C1 segment of cervical spinal cord (tissue), 14 donors: ENCODE results near the gene FMNL1.
A peak's percentile ranks its signal among the peaks of the same experiment; 100 is the strongest.

ENCODE experiments used
- DNase-seq, 14 donors: peaks; one replicate each; lab custom pipeline; 2025; lab: John Stamatoyannopoulos, UW

The FMNL1 gene

DNA sequence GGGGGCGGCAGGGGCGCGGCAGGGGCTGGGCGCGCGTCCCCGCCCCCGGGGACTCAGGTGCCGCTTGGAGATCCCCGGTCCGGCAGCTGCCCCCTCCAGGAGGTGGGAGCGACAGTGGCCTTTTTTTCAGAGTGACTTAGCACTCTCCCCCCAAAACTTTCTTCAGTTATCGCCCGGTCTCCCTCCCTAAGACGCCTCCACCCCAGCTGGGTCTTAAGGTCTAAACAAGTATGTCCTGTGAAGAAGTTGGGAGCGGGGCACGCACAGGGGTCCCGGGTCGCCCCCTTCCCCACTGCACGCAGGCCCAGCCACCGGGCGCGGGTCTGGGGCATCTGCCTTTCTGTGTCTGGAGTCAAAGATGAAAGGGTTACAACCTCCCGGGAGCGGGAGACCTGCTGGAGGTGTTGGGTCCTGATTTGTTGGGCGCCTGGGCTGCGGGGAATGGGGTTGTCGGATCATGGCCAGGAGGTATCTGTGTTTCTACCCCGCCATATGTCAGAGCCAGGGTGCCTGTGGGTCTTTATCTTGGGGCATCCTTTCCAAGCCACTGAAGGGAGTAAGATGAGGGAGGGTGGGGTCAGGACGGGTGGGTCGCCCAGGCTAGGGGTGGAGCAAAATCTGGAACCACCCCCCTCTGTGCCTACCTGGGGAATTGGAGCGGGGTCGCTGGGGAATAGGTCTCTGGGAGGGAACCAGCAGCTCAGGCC, 757 bp downstream of the FMNL1 start:
- no peak for DNase-seq

DNA sequence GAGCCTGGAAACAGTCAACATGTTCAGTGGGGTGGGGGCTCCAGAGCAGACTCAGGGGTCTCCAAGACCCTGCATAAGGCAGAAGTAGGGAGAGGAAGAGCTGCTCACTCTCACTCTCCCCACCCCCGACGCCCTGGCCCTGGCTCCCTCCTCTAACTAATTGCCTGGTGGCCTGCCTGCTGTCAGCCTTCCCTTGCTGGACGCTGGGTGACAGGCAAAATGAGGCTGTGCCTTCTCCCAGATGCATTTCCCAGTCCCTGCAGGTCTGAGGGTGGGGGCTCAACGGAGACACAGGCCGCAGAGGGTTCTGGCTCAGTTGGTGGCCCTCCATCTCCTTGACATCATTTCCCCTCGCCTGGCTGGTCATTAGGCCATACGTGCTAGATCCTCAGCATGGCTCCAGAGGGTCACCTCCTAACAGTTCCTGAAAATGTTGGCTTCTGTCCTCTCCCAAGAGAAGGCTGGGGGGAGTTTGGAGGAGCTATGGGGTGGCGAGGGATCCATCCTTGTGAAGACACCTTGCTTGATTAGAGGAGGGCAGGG, 1.4 kb downstream of the FMNL1 start:
- DNase-seq, result no peak

DNA sequence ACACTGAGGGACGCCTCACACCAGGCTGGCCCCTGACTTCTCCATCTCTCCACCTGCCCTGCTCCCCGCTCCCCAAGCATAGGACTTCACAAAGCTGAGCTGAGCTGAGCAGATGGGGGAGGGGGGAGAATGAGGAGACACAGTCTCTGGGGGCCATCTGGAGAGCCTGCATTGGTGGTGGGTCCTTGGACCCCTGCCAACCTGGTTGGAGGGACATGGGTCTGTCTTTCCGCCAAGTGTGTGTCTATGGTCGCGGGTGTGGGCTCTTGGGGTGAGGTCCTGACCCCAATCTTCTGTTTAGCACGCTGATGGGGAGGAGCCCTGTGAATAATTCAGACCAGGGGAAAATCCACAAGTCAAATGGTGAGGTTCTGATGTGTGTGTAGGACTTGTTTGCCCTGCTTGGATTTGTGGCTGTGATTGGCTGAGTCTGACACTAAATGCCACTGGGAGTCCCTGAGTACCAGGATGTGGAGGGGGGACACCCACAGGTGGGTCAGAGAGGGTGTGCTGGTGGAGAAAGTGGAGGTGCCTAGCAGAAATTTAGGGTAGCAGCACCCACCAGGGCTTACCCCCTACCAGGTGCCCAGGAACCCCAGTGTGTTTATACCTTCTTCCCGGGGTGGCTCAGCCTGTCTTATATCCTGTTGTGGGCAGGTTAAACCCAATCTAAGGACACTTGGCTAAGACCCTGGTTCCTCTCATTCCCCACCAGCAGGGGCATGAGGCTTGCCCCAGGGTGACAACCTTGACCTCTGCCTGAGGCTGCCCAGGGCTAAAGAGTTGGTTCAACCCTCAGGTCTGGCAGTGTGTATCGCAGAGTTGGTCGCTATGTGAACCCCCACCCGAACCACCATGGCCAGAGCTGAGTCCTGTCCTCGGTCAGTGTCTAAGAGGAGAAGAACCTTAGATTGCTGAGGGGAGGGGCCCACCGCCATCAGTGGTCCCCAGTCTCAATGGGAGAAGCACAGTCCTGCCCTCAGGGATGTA, 2.1 kb downstream of the FMNL1 start:
- no peak for DNase-seq

DNA sequence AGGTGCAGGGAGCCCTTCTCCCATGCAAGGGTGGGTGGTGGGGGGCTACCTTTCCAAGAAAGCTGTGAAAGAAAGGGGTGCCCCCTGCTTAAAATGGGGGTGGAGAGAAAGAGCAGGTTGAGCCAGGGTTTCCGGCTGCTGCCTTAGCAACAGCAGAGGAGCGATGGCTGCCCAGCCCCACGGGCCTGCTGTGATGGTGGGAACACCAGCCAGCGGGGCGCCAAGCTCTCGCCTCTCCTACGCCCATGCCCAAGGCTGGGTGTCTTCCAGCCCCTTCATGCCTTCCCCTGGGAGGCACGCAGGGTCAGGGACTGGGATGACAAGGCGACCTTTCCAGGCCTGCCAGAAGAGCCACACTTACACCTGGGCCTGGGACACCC, 3.0 kb downstream of the FMNL1 start:
- no peak for DNase-seq

DNA sequence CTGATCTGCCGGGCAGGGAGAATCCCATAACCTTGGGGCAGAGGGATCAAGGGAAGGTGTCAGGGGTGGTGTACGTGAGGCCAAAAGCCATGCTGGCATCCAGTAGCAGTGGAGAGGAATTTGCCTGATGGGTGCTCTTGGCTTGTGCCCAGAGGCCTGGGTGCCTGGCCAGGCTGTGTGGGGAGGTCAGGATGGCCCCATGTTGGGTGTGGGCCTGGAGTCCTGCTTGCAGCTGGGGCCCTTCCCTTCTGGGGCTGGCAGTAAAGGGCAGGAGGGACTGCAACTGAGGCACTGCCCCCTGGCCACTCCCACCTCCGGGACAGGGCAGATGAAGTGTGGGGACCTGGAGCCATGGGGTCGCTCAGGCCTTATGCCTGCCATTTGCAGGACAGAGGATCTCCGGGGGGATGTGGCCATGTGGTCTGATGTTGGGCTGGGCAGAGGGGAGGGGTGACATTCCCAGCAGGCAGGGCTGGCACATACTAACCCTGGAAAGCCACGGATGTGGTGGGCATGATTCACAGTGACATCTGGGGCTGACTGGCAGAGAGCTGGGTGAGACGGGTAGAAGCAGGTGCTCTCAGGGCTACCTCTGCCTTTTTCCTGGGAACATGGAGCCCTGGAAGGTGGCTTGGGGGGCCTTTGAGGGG, 3.5 kb downstream of the FMNL1 start:
- peak in 1 of 14 donors; percentile 31 for DNase-seq

DNA sequence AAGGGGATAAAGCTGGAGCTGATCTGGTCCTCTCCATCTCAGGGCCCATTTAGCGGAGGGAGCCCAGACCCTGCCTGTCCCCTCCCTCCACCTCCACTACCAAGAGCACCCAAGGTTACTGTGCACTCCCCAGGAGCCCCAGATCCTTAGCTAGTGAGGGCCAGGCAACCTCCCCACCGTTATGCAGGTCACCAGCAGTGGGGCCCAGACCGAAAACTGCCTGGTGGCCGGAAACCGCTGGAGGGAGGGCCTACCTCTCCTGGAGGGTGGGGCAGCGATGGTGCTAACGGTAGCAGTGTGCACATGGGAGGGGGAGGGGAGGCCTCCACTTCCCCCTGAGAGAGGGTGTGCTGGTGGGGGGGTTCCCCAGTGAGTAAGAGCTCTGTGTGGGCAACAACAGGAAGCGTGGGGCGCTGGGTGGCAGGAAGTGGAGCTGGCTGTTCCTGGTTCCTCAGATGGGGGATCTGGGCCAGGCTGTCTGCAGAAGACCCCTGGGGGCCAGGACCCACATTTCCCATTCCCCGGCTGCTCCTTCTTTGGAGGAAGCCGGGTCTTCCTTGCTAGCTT, 4.4 kb downstream of the FMNL1 start:
- peak in 8 of 14 donors; percentile 30 to 69 (median 53) for DNase-seq

DNA sequence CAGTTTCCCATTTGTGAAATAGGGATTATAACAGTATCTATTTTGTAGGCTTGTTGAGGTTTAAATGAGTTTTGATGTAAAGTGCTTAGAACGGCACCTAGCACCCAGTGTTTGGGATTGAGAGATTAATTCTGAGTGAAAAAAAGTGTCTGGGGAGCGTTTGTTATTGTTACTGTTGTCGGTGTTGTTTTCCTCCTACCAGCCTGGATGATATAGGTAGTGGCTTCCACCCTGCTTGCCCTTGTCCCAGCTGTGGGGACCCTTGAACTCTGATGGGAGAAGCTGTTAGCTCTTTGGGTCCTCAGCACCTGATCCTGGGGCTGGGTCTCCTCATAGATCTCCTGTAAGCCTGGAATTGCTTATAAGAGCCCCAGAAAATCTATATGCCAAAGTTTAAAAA, 4.9 kb downstream of the FMNL1 start:
- DNase-seq, result no peak

DNA sequence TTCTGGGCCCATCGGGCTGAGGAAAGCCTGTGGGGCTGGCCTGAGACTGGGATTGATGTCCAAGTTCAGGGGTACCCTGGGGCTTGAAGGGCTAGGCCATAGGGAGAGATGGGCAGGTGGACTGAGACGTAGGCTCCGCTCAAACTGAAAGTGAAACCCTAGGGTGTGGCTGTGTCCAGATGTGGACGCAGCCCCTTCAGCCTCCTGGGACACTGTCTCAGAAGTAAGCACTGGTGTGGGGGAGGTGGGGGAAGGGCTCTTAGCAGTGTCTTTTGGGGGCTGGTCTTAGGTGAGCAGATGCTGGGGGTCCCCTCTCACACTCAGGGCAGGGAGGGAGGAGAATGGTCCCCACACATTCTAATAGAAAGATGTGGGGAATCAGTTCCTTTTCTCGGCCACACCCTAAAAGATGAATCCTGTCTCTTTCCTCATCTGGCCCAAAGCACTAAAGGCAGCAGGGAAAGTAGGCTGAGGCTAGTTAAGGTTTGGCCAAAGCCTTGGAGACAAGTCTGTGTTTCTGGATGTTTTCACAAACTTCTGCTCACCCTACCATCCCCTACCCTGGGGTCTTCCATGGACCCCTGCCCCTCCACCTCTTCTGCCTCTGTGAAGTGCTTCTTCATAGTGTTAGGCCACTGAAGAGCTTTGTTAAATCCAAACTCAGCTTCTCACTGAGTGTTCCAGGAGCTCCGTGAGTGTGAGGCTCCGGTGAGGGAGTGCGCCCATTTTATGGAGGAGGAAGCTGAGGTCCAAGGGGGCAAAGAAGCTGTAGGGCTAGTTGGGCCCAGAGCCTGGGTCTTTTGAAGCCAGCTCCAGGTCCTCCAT, 5.6 kb downstream of the FMNL1 start:
- DNase-seq, result no peak

DNA sequence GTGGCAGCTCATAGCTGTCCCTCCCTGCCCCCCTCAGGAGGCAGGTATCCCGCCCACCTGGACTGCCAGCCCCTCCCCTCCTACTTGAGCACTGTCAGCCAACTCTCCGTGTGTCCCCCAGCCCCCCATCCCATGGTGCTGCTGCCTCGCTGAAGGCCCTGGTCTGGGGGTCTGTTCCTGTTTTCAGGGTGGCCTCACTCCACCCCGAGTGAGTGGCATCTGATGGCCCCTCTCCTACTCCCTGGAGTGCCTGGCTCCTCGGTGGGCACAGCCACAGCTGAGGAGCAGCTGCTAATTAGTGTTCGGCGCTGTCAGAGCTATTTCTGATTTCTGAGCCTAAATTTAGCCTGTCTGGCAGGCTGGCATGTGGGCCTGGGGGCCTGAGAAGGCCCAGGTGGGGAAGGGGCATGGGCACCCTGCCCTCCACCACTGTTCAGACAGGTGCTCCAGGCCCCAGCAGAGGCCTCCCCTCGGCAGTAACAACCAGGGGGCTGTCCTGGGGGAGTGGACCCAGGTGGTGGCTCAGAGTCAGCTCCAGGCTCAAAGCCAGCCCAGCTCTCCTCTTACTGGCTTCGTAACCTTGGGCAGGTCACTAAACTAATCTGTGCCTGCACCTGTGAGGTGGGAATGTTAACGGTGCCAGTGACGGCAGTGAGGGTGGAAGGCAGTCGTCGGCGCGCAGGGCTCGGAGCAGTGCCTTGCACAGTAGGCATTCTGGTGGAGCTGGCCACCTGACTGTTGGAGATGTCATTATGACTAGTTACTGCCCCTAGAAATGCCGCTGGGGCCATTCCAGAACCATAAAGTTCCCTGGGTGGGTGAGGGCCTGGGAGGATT, 6.5 kb downstream of the FMNL1 start:
- no peak for DNase-seq

DNA sequence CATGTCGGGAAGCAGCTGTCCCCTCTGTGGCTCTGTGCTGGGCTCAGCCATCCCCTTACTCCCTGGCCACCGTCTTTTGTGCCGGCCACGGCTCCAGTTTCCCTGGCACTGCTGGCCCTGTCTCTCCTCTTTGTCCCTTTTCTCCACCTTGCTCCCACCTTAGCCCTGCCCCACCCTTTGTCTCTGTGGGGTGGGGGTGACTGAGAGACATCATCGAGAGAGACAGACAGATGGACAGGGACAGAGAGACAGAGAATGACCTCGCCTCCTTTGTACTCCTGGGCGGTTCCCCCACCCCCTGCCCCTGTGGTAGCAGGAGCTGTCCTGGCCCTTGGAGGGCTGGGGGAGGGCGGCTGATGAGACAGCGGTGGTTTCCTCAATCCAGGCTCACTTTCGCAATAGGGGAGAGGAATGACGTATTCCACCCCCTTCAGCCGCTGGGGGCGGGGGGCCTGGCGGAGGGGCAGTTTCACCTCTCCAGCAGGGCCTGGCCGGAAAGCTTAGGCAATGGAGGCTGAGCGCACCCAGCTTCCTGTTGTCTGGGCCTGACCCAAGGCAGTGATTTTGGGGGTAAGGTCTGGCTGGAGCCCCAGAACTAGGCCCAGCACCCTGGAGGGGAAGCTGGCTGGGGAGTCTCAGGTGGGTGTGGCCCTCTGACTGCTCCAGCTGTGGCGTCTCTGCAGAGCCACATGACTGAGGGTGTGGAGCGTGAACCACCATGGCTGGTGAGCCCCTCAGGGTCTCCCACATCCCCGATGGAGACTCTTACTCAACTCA, 7.3 kb downstream of the FMNL1 start:
- peak in 9 of 14 donors; percentile 46 to 79 (median 60) for DNase-seq

DNA sequence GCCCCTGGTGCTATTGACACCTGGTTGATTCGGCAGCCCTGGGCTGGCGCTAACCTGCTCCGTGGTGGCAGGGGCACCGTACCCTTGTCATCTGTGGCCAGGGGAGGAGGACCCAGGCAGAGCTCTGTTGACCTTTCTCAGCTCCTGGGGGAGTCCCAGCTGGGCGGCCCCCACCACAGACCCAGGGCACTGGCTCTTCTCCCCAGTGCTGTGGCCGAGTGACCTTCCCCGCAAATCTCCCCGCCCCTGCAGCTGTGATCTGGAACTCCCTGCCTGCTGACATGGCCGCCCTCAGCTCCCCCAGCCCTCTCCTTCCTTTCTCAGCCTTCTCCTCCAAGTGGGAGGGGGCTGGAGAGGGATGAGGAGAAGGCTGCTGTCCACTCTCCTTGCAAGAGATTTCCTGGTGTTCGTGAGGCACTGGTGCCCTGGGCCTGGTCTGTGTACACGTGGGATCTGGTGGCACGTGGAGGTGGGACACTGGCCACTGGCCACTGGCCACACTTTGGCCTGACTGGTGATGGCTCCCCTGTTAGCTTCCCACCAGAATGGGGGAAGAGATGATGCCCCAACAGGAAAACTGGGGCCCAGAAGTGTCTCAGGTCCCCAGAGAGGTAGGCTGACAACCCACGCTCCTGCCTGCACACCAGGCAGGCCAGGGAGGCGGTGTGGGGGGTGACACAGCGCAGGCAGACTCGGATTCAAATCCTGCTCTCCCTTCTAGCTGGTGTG, 8.2 kb downstream of the FMNL1 start:
- DNase-seq, result no peak

DNA sequence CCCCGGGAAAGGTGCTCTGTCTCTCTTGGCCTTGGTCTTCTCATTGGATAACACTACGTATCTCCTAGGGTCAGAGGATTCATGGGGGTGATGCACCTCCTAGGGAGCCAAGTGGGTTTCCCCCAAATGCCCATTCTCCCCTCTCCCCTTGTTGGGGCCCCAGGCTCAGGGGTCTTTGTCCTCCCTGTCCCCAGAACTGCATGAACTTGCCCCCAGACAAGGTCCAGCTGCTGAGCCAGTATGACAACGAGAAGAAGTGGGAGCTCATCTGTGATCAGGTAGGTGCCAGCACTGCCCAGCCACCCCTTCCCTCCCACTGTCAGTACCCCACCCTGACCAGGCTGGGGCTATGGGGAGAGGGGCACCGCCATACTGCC, 8.7 kb downstream of the FMNL1 start:
- DNase-seq, result no peak

DNA sequence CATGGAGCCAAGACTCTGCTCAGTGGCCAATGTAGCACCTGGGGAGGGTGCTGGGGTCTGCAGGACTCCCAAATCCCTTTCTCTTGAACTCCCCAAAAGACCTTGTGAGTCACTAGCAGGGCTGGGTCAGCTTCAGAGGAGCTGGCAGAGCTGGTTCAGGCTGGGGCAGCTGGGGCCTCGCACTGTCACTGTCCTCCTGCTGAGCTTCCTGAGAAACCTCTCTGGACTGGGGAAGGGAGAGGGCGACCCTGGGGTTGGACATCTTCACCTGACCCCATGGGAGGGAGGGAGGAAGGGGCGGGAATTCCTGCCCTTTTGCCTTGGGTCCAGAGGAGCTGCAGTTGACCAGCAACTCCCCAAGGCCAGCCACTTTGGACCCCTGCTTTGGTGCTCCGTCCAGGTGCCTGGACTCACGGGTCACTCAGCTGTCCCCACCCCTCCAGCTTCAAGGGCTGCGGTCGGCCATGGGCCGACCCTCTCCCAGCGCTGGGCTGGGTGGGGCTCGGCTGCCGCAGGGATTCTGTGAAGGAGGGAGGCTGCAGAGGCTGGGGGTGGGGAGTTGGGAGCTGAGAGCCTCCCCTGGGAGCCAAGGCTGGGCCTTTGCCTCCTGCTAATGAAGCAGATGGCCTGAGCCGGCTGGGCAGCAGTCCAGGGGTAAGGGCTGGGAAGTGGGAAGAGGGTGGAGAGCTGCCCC, 9.2 kb downstream of the FMNL1 start:
- no peak for DNase-seq

DNA sequence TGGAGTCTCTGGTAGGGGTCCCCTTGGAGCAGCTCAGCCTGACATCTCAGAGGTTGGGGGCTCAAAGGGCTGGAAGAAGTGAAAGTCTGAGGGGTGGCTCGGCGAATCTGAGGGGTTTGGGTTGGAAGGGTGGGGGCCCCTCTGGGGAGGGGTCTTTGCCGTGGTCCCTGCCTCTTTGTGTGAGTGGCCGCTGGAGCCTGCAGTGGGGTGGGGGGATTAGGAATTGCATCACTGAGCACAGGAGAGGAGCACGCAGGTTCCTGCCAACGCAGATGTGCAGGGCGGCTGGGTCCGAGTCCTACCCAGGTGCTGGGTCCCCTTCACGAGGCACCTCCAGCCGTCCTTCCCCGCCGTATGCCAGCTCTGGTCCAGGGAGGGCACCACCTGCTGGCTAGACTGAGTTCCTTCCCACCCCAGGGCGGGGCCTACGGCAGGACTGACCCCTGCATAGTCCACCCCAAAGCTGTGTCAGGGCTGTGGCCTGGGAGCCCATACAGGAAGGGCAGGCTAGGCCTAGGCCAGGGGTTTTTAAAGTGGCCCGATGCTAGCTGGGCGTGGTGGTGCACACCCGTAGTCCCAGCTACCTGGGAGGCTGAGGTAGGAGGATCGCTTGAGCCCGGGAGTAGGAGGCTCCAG, 9.9 kb downstream of the FMNL1 start:
- no peak for DNase-seq

DNA sequence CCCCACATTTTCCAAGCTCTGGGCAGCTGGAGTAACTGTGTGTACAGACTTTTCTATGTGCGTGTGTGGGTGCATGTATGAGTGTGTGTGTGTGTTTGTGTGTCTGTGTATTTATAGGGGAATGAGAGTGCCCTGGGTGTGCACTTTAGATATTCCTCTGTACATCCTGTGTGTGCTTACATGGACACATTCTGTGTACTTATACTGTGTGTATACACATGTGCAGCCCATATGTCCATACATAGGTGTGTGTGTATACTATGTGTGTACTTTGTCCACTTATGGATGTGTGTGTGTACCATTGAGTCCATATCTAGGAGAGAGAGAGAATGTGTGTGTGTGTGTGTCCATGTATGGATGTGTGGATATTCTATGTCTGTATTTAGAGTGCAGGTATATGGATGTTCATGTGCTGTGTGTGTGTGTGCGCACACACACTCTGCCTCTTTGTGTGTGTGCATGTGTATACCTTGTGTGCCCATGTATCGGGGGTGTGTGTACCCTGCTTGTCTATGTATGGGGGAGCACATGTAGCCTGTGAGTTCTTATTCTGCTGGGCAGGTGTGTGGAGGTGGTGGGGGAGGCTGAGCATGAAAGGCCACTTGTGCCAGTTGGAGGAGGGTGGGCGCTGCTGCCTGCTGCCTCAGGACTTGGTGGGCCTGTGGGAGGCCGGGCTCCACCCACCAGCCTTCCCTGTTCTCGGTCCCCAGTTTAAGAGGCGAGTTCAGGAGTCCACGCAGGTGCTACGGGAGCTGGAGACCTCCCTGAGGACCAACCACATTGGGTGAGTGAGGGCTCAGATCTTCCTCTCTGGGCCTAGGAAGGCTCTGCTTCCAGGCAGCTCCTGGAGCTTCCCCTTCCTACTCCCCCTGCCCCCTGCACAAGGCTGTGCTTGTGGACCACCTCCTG, 11.1 kb downstream of the FMNL1 start:
- no peak for DNase-seq

DNA sequence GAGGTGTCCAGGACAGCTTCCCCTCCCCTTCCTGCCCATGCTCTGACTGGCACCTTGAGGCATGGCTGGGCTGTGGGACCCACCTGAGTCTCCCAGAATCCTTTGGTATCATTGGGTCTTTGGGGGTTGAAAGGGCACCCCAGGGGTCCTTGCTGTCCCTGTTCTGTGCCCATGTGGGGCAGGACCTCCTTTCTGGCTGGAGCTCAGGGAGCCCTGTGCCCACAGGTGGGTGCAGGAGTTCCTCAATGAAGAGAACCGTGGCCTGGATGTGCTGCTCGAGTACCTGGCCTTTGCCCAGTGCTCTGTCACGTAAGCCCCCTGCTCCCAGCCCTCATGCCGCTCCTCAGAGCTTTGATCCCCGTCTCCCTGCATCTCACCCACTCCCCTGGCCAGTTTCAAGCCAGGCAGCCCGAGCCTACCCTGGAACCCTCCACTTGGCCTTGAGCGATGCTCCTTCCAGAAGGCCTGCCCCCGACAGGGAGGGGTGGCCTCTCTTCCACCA, 11.8 kb downstream of the FMNL1 start:
- DNase-seq, result no peak
